ENCODE results near the gene FSTL5.

Gene FSTL5

DNA sequence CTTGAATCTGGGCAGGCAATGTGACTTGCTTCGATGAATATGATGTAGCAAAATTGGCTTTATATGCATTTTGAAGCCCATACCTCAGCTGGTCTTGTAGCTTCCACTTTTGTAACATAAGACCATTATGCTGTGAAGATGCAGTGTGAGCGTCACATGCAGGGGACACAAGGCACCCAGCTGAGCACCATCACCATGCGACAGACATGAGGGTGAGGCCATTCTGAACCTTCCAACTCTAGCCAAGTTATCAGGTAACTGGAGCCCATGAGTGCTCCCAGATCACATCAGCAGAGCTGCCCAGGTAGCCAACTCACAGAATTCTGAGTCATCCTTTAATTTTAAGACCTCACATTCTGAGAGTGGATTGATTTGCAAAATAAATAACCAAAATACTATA, 705.9 kb downstream of the FSTL5 start:
- no peak for TF ChIP-seq CTCF (IDR thresholded peaks at IDR 0.05; ENCODE audit: control insufficient read depth, insufficient read depth, low read depth, low read length, missing control alignments)
- no peak for DNase-seq (ENCODE audit: low read depth)
- H3K4me3 ChIP-seq (ENCODE audit: control insufficient read depth, low read depth, low read length): no peak overlapping the region

- no peak overlapping the region for H3K4me3 ChIP-seq (ENCODE audit: control insufficient read depth, low read depth, low read length)
- no peak for DNase-seq (ENCODE audit: low read depth)
- no peak for TF ChIP-seq CTCF (IDR thresholded peaks at IDR 0.05; ENCODE audit: control insufficient read depth, insufficient read depth, low read depth, low read length, missing control alignments)
Observed at GRCh38 chr4:161457311-161457710, 706.5 kb downstream of the FSTL5 start.

- no peak overlapping the region for H3K4me3 ChIP-seq (ENCODE audit: control insufficient read depth, low read depth, low read length)
- no peak for DNase-seq (ENCODE audit: low read depth)
- TF ChIP-seq CTCF (IDR thresholded peaks at IDR 0.05; ENCODE audit: control insufficient read depth, insufficient read depth, low read depth, low read length, missing control alignments): no peak
Observed at GRCh38 chr4:161454860-161455259, 708.9 kb downstream of the FSTL5 start.

DNA sequence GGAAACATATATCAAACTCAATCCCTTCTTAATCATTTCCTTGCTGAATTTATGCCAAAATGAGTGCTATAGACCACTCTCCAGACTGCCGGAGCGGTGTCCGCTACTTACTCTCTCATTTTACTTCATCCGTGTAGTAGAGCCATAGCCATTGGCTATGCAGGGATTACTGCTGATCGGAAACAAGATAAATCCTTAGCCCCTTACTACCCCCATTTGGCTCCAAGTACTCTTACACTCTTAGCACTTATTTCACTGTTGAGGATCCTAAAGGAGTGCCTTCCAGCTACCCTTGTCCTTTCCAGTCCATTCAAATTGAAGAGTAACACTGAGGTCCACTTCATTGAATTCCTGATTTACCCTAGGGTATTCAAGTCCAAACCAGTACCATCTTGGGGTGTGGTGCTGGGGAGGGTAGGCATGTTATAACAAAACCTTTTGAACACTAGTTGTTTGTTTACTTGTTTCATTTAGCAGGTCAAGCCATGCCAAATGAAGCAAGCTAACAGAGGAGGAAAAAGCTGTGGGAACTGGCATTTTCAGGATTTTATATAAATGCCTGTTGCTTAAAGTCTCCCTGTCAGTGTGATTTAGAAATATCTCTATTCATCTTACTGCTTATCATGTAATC, 715.1 kb downstream of the FSTL5 start:
- no peak overlapping the region for H3K4me3 ChIP-seq (ENCODE audit: control insufficient read depth, low read depth, low read length)
- DNase-seq (ENCODE audit: low read depth): no peak
- no peak for TF ChIP-seq CTCF (IDR thresholded peaks at IDR 0.05; ENCODE audit: control insufficient read depth, insufficient read depth, low read depth, low read length, missing control alignments)

DNA sequence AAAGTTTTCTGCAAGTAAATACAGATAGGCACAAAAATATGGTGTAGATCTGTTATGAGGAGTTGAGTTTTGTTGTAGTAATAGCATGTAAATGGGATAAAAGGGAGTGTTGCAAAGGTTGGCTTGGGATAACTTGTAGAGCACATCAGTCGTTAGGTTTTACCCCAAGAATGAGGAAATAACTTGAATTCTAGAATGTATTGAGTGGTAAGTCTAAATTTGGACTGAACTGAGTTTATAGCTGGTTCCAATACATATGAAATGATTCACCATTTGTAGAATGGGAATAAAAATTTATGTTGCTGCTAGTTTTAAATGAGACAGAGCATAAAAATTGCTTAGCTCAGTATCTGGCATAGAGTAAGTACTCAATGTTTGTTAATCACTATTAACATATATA, 719.2 kb downstream of the FSTL5 start:
- no peak overlapping the region for H3K4me3 ChIP-seq (ENCODE audit: control insufficient read depth, low read depth, low read length)
- DNase-seq (ENCODE audit: low read depth): no peak
- no peak for TF ChIP-seq CTCF (IDR thresholded peaks at IDR 0.05; ENCODE audit: control insufficient read depth, insufficient read depth, low read depth, low read length, missing control alignments)

GRCh38 chr4:161442921-161443320, 720.9 kb downstream of the FSTL5 start:
- TF ChIP-seq CTCF (IDR thresholded peaks at IDR 0.05; ENCODE audit: control insufficient read depth, insufficient read depth, low read depth, low read length, missing control alignments): no peak
- no peak for DNase-seq (ENCODE audit: low read depth)
- H3K4me3 ChIP-seq (ENCODE audit: control insufficient read depth, low read depth, low read length): no peak overlapping the region

- TF ChIP-seq CTCF (IDR thresholded peaks at IDR 0.05; ENCODE audit: control insufficient read depth, insufficient read depth, low read depth, low read length, missing control alignments): no peak
- H3K4me3 ChIP-seq (ENCODE audit: control insufficient read depth, low read depth, low read length): no peak overlapping the region
- DNase-seq (ENCODE audit: low read depth): no peak
Observed at GRCh38 chr4:161438096-161438495, 725.7 kb downstream of the FSTL5 start.
